ENCODE measurements around the gene ZCCHC24.

DNA sequence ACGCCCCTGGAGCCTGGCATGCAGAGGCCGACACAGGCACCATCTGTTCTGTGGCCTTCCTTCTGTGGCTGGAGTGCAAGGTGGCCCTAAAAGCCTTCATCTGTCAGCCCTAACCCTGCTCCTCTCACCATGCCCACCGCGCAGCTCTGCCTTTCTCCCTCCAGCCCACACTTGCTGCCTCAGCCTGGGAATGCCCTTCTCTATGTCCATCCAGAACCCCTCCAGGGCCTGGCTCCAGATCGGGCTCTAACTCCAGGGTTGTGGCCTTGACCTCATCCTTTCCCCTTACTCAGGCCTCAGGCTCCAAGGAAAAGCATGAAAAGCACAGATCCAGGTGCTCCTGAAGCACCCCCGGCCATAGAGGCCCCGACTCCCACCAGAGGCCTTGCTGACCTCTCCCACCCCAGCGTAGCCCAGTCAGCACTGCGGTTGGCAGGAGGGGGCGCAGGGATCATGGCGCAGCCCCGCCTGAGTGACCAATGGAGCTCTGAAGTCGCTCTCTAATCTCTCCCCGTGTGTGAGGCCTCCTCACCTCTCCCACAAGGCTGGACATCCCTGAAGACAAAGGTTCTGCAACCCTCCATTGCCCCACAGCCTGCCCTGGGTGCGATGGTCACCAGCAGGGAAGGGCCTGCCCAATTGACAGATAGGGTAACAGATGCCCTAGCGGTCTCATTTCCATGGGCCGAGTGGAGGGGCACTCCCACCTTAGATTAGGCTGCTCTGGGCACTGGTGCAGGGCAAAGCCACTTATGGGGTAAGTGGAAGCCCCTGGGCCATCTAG is 9.2 kb downstream of the ZCCHC24 start:
- no peak for TF ChIP-seq POLR2A (IDR thresholded peaks at IDR 0.05)
- TF ChIP-seq, protein P1, sequence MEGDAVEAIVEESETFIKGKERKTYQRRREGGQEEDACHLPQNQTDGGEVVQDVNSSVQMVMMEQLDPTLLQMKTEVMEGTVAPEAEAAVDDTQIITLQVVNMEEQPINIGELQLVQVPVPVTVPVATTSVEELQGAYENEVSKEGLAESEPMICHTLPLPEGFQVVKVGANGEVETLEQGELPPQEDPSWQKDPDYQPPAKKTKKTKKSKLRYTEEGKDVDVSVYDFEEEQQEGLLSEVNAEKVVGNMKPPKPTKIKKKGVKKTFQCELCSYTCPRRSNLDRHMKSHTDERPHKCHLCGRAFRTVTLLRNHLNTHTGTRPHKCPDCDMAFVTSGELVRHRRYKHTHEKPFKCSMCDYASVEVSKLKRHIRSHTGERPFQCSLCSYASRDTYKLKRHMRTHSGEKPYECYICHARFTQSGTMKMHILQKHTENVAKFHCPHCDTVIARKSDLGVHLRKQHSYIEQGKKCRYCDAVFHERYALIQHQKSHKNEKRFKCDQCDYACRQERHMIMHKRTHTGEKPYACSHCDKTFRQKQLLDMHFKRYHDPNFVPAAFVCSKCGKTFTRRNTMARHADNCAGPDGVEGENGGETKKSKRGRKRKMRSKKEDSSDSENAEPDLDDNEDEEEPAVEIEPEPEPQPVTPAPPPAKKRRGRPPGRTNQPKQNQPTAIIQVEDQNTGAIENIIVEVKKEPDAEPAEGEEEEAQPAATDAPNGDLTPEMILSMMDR (IDR thresholded peaks at IDR 0.05 in 8 of 11, conservative IDR thresholded peaks at IDR 0.05 in 3 of 11), result no peak
